SK-N-SH (cell line): ENCODE measurements around the gene TMEM107. TPM values are rescaled to one million over a fixed set of nuclear protein-coding genes. Genes with fewer than 3 reads are reported as not detected.

Source experiments
- CTCF ChIA-PET: fragments of 300-600, 350-600 bp; formaldehyde crosslinking; extraction: SDS; loops from one replicate; lab custom pipeline; 2021; lab: Yijun Ruan, JAX
- POLR2A ChIA-PET: fragments of 350-600 bp; sonication (Branson Sonifier 250); formaldehyde crosslinking; extraction: SDS; loops from one replicate; lab custom pipeline; 2020; ENCODE audit warnings: antibody characterized with exemption, inconsistent platforms; lab: Yijun Ruan, JAX
- DNase-seq: peaks from one replicate; pipeline ENCODE4 v3.0.0; 2012
- H2AFZ ChIP-seq: fragments of 200-600 bp; sonication (generic); 2 replicates; pipeline ENCODE4 v1.8.1; 2016; ENCODE audit warnings: antibody characterized with exemption, mild to moderate bottlenecking, low read depth
- H3F3A ChIP-seq: fragments of 200-600 bp; sonication (generic); replicated peaks from 2 replicates; pipeline ENCODE3; 2016; ENCODE audit warnings: antibody characterized with exemption, mild to moderate bottlenecking; ENCODE audit not compliant: insufficient read depth
- H3K27ac ChIP-seq, 2 experiments: fragments of 200-500 bp in 1 of 2; fragments of 200-600 bp in 1 of 2; sonication (Bioruptor generic) in 1 of 2; sonication (generic), shearing (Covaris generic) in 1 of 2; 2 replicates each; pipeline versions ENCODE4 v1.5.1 to v1.6.1; 2014 to 2016; ENCODE audit warnings: low read depth in 2 of 2, inconsistent platforms in 1 of 2, low read length in 1 of 2, mild to moderate bottlenecking in 1 of 2, mixed read lengths in 1 of 2
- H3K27me3 ChIP-seq: fragments of 200-600 bp; sonication (generic), shearing (Covaris generic); 2 replicates; pipeline ENCODE4 v1.6.1; 2016; ENCODE audit warnings: mixed run types; ENCODE audit not compliant: insufficient read depth
- H3K36me3 ChIP-seq, 2 experiments: fragments of 200-500 bp in 1 of 2; fragments of 200-600 bp in 1 of 2; sonication (Bioruptor generic) in 1 of 2; sonication (generic) in 1 of 2; replicated peaks in 1 of 2; 2 replicates each; pipeline versions ENCODE3 to v1.5.1; 2014 to 2016; ENCODE audit warnings: low read length in 1 of 2, mild to moderate bottlenecking in 1 of 2; ENCODE audit not compliant: insufficient read depth in 2 of 2, control insufficient read depth in 1 of 2
- H3K4me1 ChIP-seq, 2 experiments: fragments of 200-500 bp in 1 of 2; fragments of 200-600 bp in 1 of 2; sonication (Bioruptor generic) in 1 of 2; sonication (generic), shearing (Covaris generic) in 1 of 2; 2 replicates each; pipeline versions ENCODE4 v1.5.1 to v1.6.1; 2014 to 2016; ENCODE audit warnings: low read depth in 1 of 2, low read length in 1 of 2, mixed run types in 1 of 2; ENCODE audit not compliant: insufficient read depth in 2 of 2, control insufficient read depth in 1 of 2
- H3K4me2 ChIP-seq: fragments of 200-600 bp; sonication (generic), shearing (Covaris generic); 2 replicates; pipeline ENCODE4 v1.6.1; 2017; ENCODE audit warnings: mixed run types
- H3K4me3 ChIP-seq, 2 experiments: fragments of 200-500 bp in 1 of 2; fragments of 200-600 bp in 1 of 2; sonication (Bioruptor generic) in 1 of 2; sonication (generic), shearing (Covaris generic) in 1 of 2; 2 replicates each; pipeline versions ENCODE4 v1.5.1 to v1.8.1; 2014 to 2016; ENCODE audit warnings: low read depth in 2 of 2, inconsistent platforms in 1 of 2, low read length in 1 of 2, mild to moderate bottlenecking in 1 of 2, mixed read lengths in 1 of 2, moderate library complexity in 1 of 2
- H3K79me2 ChIP-seq: fragments of 200-600 bp; sonication (generic); 2 replicates; pipeline ENCODE4 v1.8.1; 2017; ENCODE audit warnings: mild to moderate bottlenecking; ENCODE audit not compliant: insufficient read depth
- H3K9ac ChIP-seq: fragments of 200-600 bp; sonication (generic); 2 replicates; pipeline ENCODE4 v1.6.1; 2017; ENCODE audit warnings: mixed run types
- H3K9me2 ChIP-seq: fragments of 200-600 bp; sonication (generic); 2 replicates; pipeline ENCODE4 v1.6.1; 2017; ENCODE audit warnings: mixed run types
- H3K9me3 ChIP-seq: fragments of 200-600 bp; sonication (generic); 2 replicates; pipeline ENCODE4 v1.6.1; 2017; ENCODE audit warnings: mixed run types, mild to moderate bottlenecking, moderate library complexity
- H4K20me1 ChIP-seq: fragments of 200-600 bp; sonication (generic); 2 replicates; pipeline ENCODE4 v1.6.1; 2017; ENCODE audit warnings: mild to moderate bottlenecking, mixed run types; ENCODE audit not compliant: insufficient read depth
- FOXM1 ChIP-seq: IDR thresholded peaks from 2 replicates; pipeline ENCODE4 v1.4.0; 2012; ENCODE audit warnings: low read depth, mild to moderate bottlenecking
- GABPA ChIP-seq: IDR thresholded peaks from 2 replicates; pipeline ENCODE4 v1.4.0; 2012; ENCODE audit warnings: low read depth, mild to moderate bottlenecking
- NFIC ChIP-seq: IDR thresholded peaks from 2 replicates; pipeline ENCODE4 v1.4.0; 2012; ENCODE audit warnings: borderline replicate concordance
- NRF1 ChIP-seq: IDR thresholded peaks from 2 replicates; pipeline ENCODE4 v1.6.1; 2012; ENCODE audit warnings: low read depth, mild to moderate bottlenecking, low read length
- RXRA ChIP-seq: IDR thresholded peaks from 2 replicates; pipeline ENCODE4 v1.4.0; 2012; ENCODE audit warnings: low read depth, mild to moderate bottlenecking, borderline replicate concordance
- WGBS: methylation state at CpG from one replicate; pipeline ENCODE4 v1.1.6; 2017; ENCODE audit warnings: low lambda C conversion rate; 5-methylcytosine and 5-hydroxymethylcytosine counted together
- polyA plus RNA-seq, 3 experiments: library from polyadenylated mRNA; depleted of rRNA; stranded (reverse); fragments of >200 nt; gene quantifications; 2 replicates each; pipeline ENCODE4 v1.2.3, GENCODE V29; 2012
- TF ChIP-seq, protein P1 (sequence below): IDR thresholded peaks from 2 replicates; pipeline ENCODE4 v1.6.1; 2012; ENCODE audit warnings: mild to moderate bottlenecking, low read depth, low read length, moderate library complexity
- TF ChIP-seq, protein P2 (sequence below): IDR thresholded peaks from 2 replicates; pipeline ENCODE4; 2012
- TF ChIP-seq, protein P3 (sequence below): fragments of 150-350 bp; IDR thresholded peaks from 2 replicates; pipeline ENCODE4 v1.6.1; 2016; ENCODE audit warnings: mild to moderate bottlenecking, low read depth, low read length
- TF ChIP-seq, protein P4 (sequence below): IDR thresholded peaks from 2 replicates; pipeline ENCODE4 v1.4.0; 2012; ENCODE audit warnings: low read depth

TMEM107 gene
- polyA plus RNA-seq, 1 of the 3 experiments (the other 2 are of a cell fraction) = 18.6 TPM

DNA sequence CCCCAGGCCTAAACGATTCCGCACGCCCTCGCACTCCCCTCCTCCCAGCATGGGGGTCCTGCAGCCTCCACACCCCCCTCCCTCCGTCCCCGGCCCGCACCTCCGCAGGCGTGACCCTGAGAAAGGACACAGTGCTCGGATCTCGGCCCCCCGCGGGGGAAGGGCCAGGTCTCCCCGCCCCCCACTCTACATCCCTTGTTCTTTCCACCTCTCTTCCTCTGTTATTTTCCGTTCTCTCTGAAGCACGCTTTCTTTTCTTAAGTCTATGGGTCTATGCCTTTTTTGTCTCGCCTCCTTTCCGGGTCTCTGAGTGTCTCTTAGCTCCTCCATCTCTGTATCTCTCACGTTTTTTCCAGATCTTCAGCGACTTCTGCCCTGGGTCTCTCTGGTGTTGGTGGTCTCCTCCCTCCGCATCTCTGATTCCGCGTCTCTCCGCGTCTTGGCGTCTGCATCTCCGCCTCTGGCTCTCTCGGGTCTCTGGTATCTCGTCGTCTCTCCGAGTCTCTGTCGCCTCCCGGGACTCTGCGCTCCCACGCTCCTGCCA is 50.2 kb downstream of the TMEM107 start:
- CTCF ChIA-PET = interaction anchor here (0.7 to 4.9 kb wide), 8 partner anchors 12 to 110 kb away, joined by 3 to 50 read pairs (median 5); partner anchors contain the start of gene PER1

More for the DNA sequence above, 50.2 kb downstream of the TMEM107 start:
- Histone ChIP-seq H4K20me1 (peaks cover under 1% of the 10 kb centered on the region; the same call in 1 of the 2 replicates), H3K79me2 (no peaks in the 10 kb centered on the region), H3F3A (peaks cover 24% of the 10 kb centered on the region), H3K4me1 (peaks cover 0 to 27% of the 10 kb centered on the region in 2 experiments; a peak in 1 of 4 replicates), H3K9ac (peak overlapping the region; percentile 62), H2AFZ (peak overlapping the region; percentile 97), H3K4me3 (peak overlapping the region; percentile 53 to 81), H3K27ac (peak overlapping the region; percentile 17 to 54; a peak in 2 of 4 replicates), H3K9me3 (no peaks in the 10 kb centered on the region), H3K27me3 (no peaks in the 10 kb centered on the region; the same call in 1 of the 2 replicates), H3K4me2 (peak overlapping the region; percentile 97), H3K9me2 (no peaks in the 10 kb centered on the region), H3K36me3 (no peaks in the 10 kb centered on the region)
- 1% methylated on average over 35 of the region's 35 CpGs for WGBS
- POLR2A ChIA-PET = interaction anchor here (1.3 to 2.0 kb wide), 3 partner anchors 15 to 47 kb away, joined by 5 to 6 read pairs (median 5); no protein-coding TSS in a partner anchor
- TF ChIP-seq, protein P1, sequence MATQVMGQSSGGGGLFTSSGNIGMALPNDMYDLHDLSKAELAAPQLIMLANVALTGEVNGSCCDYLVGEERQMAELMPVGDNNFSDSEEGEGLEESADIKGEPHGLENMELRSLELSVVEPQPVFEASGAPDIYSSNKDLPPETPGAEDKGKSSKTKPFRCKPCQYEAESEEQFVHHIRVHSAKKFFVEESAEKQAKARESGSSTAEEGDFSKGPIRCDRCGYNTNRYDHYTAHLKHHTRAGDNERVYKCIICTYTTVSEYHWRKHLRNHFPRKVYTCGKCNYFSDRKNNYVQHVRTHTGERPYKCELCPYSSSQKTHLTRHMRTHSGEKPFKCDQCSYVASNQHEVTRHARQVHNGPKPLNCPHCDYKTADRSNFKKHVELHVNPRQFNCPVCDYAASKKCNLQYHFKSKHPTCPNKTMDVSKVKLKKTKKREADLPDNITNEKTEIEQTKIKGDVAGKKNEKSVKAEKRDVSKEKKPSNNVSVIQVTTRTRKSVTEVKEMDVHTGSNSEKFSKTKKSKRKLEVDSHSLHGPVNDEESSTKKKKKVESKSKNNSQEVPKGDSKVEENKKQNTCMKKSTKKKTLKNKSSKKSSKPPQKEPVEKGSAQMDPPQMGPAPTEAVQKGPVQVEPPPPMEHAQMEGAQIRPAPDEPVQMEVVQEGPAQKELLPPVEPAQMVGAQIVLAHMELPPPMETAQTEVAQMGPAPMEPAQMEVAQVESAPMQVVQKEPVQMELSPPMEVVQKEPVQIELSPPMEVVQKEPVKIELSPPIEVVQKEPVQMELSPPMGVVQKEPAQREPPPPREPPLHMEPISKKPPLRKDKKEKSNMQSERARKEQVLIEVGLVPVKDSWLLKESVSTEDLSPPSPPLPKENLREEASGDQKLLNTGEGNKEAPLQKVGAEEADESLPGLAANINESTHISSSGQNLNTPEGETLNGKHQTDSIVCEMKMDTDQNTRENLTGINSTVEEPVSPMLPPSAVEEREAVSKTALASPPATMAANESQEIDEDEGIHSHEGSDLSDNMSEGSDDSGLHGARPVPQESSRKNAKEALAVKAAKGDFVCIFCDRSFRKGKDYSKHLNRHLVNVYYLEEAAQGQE = no peak
- TF ChIP-seq, protein P2, sequence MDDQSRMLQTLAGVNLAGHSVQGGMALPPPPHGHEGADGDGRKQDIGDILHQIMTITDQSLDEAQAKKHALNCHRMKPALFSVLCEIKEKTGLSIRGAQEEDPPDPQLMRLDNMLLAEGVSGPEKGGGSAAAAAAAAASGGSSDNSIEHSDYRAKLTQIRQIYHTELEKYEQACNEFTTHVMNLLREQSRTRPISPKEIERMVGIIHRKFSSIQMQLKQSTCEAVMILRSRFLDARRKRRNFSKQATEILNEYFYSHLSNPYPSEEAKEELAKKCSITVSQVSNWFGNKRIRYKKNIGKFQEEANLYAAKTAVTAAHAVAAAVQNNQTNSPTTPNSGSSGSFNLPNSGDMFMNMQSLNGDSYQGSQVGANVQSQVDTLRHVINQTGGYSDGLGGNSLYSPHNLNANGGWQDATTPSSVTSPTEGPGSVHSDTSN = no peak
- TF ChIP-seq, protein P3, sequence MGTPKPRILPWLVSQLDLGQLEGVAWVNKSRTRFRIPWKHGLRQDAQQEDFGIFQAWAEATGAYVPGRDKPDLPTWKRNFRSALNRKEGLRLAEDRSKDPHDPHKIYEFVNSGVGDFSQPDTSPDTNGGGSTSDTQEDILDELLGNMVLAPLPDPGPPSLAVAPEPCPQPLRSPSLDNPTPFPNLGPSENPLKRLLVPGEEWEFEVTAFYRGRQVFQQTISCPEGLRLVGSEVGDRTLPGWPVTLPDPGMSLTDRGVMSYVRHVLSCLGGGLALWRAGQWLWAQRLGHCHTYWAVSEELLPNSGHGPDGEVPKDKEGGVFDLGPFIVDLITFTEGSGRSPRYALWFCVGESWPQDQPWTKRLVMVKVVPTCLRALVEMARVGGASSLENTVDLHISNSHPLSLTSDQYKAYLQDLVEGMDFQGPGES = no peak
- TF ChIP-seq, protein P4, sequence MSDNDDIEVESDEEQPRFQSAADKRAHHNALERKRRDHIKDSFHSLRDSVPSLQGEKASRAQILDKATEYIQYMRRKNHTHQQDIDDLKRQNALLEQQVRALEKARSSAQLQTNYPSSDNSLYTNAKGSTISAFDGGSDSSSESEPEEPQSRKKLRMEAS = no peak
- TF ChIP-seq NFIC = no peak
- no peak for TF ChIP-seq RXRA
- no peak for TF ChIP-seq NRF1
- no peak for TF ChIP-seq FOXM1
- TF ChIP-seq GABPA = no peak
- TF ChIP-seq, all 33 proteins: peak for 0
- DNase-seq = peak; percentile 82
